Measurements from ENCODE around the gene ALDH16A1.

DNA sequence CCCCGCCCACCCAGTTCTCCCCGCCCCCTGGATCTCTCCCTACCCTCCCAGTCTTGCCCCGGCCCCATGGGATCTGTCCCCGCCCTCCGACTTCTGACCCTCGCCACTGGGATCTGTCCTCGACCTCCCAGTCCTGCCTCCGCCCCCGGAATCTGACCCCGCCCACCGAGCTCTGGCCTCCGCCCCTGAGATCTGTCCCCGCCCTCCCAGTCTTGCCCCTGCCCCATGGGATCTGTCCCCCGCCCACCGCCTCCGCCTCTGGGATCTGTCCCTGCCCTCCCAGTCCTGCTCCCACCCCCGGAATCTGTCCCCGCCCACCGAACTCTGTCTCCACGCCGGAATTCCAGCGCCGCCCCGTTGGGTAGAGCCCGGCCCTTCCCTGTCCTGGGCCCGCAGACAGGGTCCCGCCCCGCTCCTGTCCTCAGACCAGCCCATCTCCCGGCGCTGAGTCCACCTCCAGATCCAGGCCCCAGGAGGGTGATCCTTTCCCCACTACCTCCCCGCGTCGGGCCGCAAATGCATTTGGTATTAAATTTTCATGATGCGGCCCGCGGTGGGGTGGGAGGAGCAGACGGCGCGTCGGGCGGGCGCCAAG is 10.2 kb upstream of the ALDH16A1 start:
- TF ChIP-seq CREM (IDR thresholded peaks at IDR 0.05; ENCODE audit: low read depth) (no peak), POLR2A (IDR thresholded peaks at IDR 0.05; ENCODE audit: low read depth, low read length) (no peak), JUND (IDR thresholded peaks at IDR 0.05; ENCODE audit: low read depth, low read length) (no peak), NRF1 (conservative IDR thresholded peaks at IDR 0.05; ENCODE audit: low read depth, low read length) (no peak), MYC (IDR thresholded peaks at IDR 0.05; ENCODE audit: insufficient read depth, insufficient read length, insufficient replicate concordance, low read length, severe bottlenecking) (no peak), SIN3A (IDR thresholded peaks at IDR 0.05; ENCODE audit: low read depth, low read length) (no peak), TAF1 (IDR thresholded peaks at IDR 0.05; ENCODE audit: borderline replicate concordance, low read depth, low read length) (no peak), ELK1 (IDR thresholded peaks at IDR 0.05; ENCODE audit: low read depth, low read length) (no peak), ESRRA (IDR thresholded peaks at IDR 0.05; ENCODE audit: low read length) (no peak), PML (IDR thresholded peaks at IDR 0.05; ENCODE audit: low read length) (no peak), POLR2AphosphoS5 (IDR thresholded peaks at IDR 0.05; ENCODE audit: low read length) (no peak)

Measured in GM12878 (cell line).